HEK293 (cell line): ENCODE measurements around the gene ATP8A2.
A peak's percentile ranks its signal among the peaks of the same experiment; 100 is the strongest.

Experiments
- CTCF ChIA-PET: fragments of 350-600 bp; formaldehyde crosslinking; extraction: SDS; loops from one replicate; lab custom pipeline; 2021; ENCODE audit warnings: antibody characterized with exemption; lab: Yijun Ruan, JAX
- POLR2A ChIA-PET: fragments of 300-600 bp; formaldehyde crosslinking; extraction: SDS; loops from one replicate; lab custom pipeline; 2020; ENCODE audit warnings: antibody characterized with exemption, inconsistent platforms; lab: Yijun Ruan, JAX
- H3K27ac ChIP-seq: fragments of 200-500 bp; sonication (Bioruptor generic); 2 replicates; pipeline ENCODE4 v1.5.1; 2014; ENCODE audit warnings: low read depth, low read length, control low read depth, inconsistent platforms; ENCODE audit errors: extremely low read depth
- H3K36me3 ChIP-seq, 2 experiments: fragments of 200-500 bp in 1 of 2; sonication (Bioruptor generic) in 1 of 2; 1 replicate in 1 of 2; 2 replicates in 1 of 2; pipeline ENCODE4 v1.5.1; 2014 to 2017; ENCODE audit warnings: inconsistent platforms in 2 of 2, low read length in 2 of 2; ENCODE audit not compliant: control insufficient read depth in 2 of 2, insufficient read depth in 1 of 2
- H3K4me1 ChIP-seq: fragments of 200-500 bp; sonication (Bioruptor generic); 2 replicates; pipeline ENCODE4 v1.5.1; 2014; ENCODE audit warnings: mild to moderate bottlenecking, low read length, inconsistent platforms; ENCODE audit not compliant: control insufficient read depth, insufficient read depth
- H3K4me3 ChIP-seq: 2 replicates; pipeline ENCODE4 v1.5.1; 2011; ENCODE audit warnings: low read depth, mild to moderate bottlenecking, control low read depth, low read length, moderate library complexity
- H3K9me3 ChIP-seq: fragments of 200-500 bp; sonication (Bioruptor generic); 2 replicates; pipeline ENCODE4 v1.5.1; 2014; ENCODE audit warnings: low read depth, low read length, inconsistent platforms; ENCODE audit not compliant: control insufficient read depth, insufficient read depth
- GLIS1 ChIP-seq: fragments of 450-650 bp; formaldehyde crosslinking; IDR thresholded peaks from 2 replicates; pipeline ENCODE4 v1.5.1; 2016; ENCODE audit warnings: missing biosample characterization, missing genetic modification characterization
- HOXD13 ChIP-seq: sonication (generic); formaldehyde crosslinking; IDR thresholded peaks from 2 replicates; pipeline ENCODE4 v1.8.0; 2022; ENCODE audit warnings: missing genetic modification reagents, borderline replicate concordance
- IKZF3 ChIP-seq: fragments of 450-650 bp; IDR thresholded peaks from 2 replicates; pipeline ENCODE4 v1.5.0; 2018; ENCODE audit warnings: missing biosample characterization, mild to moderate bottlenecking, missing genetic modification characterization, moderate library complexity
- KLF10 ChIP-seq: fragments of 450-650 bp; IDR thresholded peaks from 2 replicates; pipeline ENCODE4 v1.5.1; 2018; ENCODE audit warnings: missing biosample characterization, mild to moderate bottlenecking, missing genetic modification characterization
- PATZ1 ChIP-seq: fragments of 450-650 bp; formaldehyde crosslinking; IDR thresholded peaks from 2 replicates; pipeline ENCODE4 v1.5.1; 2016; ENCODE audit warnings: missing biosample characterization, missing genetic modification characterization
- PRDM1 ChIP-seq: fragments of 450-650 bp; formaldehyde crosslinking; IDR thresholded peaks from 2 replicates; pipeline ENCODE4; 2016; ENCODE audit warnings: missing biosample characterization, missing genetic modification characterization
- YY1 ChIP-seq: fragments of 450-650 bp; formaldehyde crosslinking; IDR thresholded peaks from 2 replicates; pipeline ENCODE4 v1.5.1; 2018; ENCODE audit warnings: missing biosample characterization, missing genetic modification characterization
- ZBTB8A ChIP-seq: fragments of 450-650 bp; formaldehyde crosslinking; IDR thresholded peaks from 2 replicates; pipeline ENCODE4 v1.5.1; 2016; ENCODE audit warnings: missing biosample characterization, missing genetic modification characterization
- ZIC2 ChIP-seq: fragments of 450-650 bp; formaldehyde crosslinking; IDR thresholded peaks from 2 replicates; pipeline ENCODE4 v1.5.1; 2016; ENCODE audit warnings: missing biosample characterization, missing genetic modification characterization
- ZNF157 ChIP-seq: fragments of 450-650 bp; formaldehyde crosslinking; IDR thresholded peaks from 2 replicates; pipeline ENCODE4 v1.5.1; 2016; ENCODE audit warnings: missing biosample characterization, missing genetic modification characterization
- ZNF174 ChIP-seq: fragments of 450-650 bp; formaldehyde crosslinking; IDR thresholded peaks from 2 replicates; pipeline ENCODE4 v1.5.0; 2017; ENCODE audit warnings: missing biosample characterization, mild to moderate bottlenecking, missing genetic modification characterization
- ZNF350 ChIP-seq: fragments of 450-650 bp; formaldehyde crosslinking; IDR thresholded peaks from 2 replicates; pipeline ENCODE4 v1.5.0; 2017; ENCODE audit warnings: missing biosample characterization, mild to moderate bottlenecking, missing genetic modification characterization
- ZNF514 ChIP-seq: fragments of 450-650 bp; formaldehyde crosslinking; IDR thresholded peaks from 2 replicates; pipeline ENCODE4 v1.5.1; 2016; ENCODE audit warnings: missing biosample characterization, missing genetic modification characterization
- ZNF555 ChIP-seq: fragments of 450-650 bp; formaldehyde crosslinking; conservative IDR thresholded peaks from 2 replicates; pipeline ENCODE4 v1.5.1; 2017; ENCODE audit warnings: missing biosample characterization, mild to moderate bottlenecking, missing genetic modification characterization, inconsistent platforms
- ZNF600 ChIP-seq: fragments of 450-650 bp; formaldehyde crosslinking; IDR thresholded peaks from 2 replicates; pipeline ENCODE4 v1.5.1; 2016; ENCODE audit warnings: missing biosample characterization, missing genetic modification characterization
- ZNF629 ChIP-seq: fragments of 450-650 bp; formaldehyde crosslinking; IDR thresholded peaks from 2 replicates; pipeline ENCODE4 v1.5.1; 2017; ENCODE audit warnings: missing biosample characterization, missing genetic modification characterization
- ZNF76 ChIP-seq: fragments of 450-650 bp; formaldehyde crosslinking; IDR thresholded peaks from 2 replicates; pipeline ENCODE4; 2016; ENCODE audit warnings: low read depth, missing biosample characterization, missing genetic modification characterization, borderline replicate concordance
- ZSCAN30 ChIP-seq: fragments of 450-650 bp; IDR thresholded peaks from 2 replicates; pipeline ENCODE4 v1.5.1; 2018; ENCODE audit warnings: missing biosample characterization, mild to moderate bottlenecking, missing genetic modification characterization, moderate library complexity
- TF ChIP-seq, protein P1 (sequence below): fragments of 450-650 bp; formaldehyde crosslinking; IDR thresholded peaks from 2 replicates; pipeline ENCODE4 v1.5.1; 2016; ENCODE audit warnings: missing biosample characterization, missing genetic modification characterization, low read depth
- TF ChIP-seq, protein P2 (sequence below): fragments of 450-650 bp; formaldehyde crosslinking; IDR thresholded peaks from 2 replicates; pipeline ENCODE4 v1.5.1; 2017; ENCODE audit warnings: missing biosample characterization, missing genetic modification characterization
- TF ChIP-seq, protein P3 (sequence below): fragments of 450-650 bp; formaldehyde crosslinking; optimal IDR thresholded peaks from 2 replicates; pipeline ENCODE3; 2016; ENCODE audit warnings: missing biosample characterization, mild to moderate bottlenecking, missing genetic modification characterization
- TF ChIP-seq, protein P4 (sequence below): fragments of 450-650 bp; formaldehyde crosslinking; IDR thresholded peaks from 2 replicates; pipeline ENCODE4 v1.5.1; 2016; ENCODE audit warnings: missing biosample characterization, missing genetic modification characterization
- TF ChIP-seq, protein P5 (sequence below): fragments of 450-650 bp; formaldehyde crosslinking; IDR thresholded peaks from 2 replicates; pipeline ENCODE4 v1.5.1; 2016; ENCODE audit warnings: missing biosample characterization, missing genetic modification characterization

The ATP8A2 gene

DNA sequence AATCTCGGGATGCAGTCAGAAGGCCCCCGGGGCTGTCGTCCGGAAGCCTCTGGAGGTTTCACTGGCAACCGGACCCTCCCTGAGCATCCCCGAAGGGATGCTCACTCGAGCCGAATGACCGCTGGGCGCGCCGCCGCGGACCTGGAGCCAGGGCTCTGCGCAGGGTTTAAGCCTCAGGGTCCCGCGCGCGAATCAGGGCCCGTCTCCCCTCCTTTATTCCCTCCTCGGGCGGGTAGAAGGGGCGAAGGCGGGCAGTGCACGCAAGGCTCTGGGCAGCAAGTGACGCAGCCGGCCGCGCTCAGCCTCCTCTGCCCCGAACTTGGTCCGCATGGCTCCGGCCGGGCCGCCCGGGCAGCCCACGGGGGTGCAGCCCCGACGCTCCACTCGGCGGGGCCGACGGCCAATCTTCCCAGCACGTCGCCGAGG is 679.5 kb downstream of the ATP8A2 start (continued):
- TF ChIP-seq, protein P1, sequence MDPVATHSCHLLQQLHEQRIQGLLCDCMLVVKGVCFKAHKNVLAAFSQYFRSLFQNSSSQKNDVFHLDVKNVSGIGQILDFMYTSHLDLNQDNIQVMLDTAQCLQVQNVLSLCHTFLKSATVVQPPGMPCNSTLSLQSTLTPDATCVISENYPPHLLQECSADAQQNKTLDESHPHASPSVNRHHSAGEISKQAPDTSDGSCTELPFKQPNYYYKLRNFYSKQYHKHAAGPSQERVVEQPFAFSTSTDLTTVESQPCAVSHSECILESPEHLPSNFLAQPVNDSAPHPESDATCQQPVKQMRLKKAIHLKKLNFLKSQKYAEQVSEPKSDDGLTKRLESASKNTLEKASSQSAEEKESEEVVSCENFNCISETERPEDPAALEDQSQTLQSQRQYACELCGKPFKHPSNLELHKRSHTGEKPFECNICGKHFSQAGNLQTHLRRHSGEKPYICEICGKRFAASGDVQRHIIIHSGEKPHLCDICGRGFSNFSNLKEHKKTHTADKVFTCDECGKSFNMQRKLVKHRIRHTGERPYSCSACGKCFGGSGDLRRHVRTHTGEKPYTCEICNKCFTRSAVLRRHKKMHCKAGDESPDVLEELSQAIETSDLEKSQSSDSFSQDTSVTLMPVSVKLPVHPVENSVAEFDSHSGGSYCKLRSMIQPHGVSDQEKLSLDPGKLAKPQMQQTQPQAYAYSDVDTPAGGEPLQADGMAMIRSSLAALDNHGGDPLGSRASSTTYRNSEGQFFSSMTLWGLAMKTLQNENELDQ = no peak

- H3K4me3 ChIP-seq = peak within 1 kb of the TSS; percentile 46
- peaks cover 0 to 8% of the 10 kb centered on the region in 2 experiments; a peak in 1 of 3 replicates for H3K36me3 ChIP-seq
- H3K27ac ChIP-seq = peak within 1 kb of the TSS; percentile 71; the same call in 1 of the 2 replicates
- POLR2A ChIA-PET = interaction anchor here (0.6 to 1.6 kb wide), 3 partner anchors 15 to 445 kb away, joined by 4 to 7 read pairs (median 5); no protein-coding TSS in a partner anchor
- no peaks in the 10 kb centered on the region for H3K4me1 ChIP-seq
- no peaks in the 10 kb centered on the region for H3K9me3 ChIP-seq
- CTCF ChIA-PET = no interaction called here
- 0 out of 2 replicates have a peak, but pooled peaks have one; percentile 27 for TF ChIP-seq ZNF174 (tag by site-specific recombination)
- no peak for TF ChIP-seq ZNF555 (tag by site-specific recombination)
- TF ChIP-seq, protein P2, sequence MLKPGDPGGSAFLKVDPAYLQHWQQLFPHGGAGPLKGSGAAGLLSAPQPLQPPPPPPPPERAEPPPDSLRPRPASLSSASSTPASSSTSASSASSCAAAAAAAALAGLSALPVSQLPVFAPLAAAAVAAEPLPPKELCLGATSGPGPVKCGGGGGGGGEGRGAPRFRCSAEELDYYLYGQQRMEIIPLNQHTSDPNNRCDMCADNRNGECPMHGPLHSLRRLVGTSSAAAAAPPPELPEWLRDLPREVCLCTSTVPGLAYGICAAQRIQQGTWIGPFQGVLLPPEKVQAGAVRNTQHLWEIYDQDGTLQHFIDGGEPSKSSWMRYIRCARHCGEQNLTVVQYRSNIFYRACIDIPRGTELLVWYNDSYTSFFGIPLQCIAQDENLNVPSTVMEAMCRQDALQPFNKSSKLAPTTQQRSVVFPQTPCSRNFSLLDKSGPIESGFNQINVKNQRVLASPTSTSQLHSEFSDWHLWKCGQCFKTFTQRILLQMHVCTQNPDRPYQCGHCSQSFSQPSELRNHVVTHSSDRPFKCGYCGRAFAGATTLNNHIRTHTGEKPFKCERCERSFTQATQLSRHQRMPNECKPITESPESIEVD (tag by site-specific recombination) = no peak
- TF ChIP-seq, protein P3, sequence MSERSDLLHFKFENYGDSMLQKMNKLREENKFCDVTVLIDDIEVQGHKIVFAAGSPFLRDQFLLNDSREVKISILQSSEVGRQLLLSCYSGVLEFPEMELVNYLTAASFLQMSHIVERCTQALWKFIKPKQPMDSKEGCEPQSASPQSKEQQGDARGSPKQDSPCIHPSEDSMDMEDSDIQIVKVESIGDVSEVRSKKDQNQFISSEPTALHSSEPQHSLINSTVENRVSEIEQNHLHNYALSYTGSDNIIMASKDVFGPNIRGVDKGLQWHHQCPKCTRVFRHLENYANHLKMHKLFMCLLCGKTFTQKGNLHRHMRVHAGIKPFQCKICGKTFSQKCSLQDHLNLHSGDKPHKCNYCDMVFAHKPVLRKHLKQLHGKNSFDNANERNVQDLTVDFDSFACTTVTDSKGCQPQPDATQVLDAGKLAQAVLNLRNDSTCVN = peak; percentile 50
- TF ChIP-seq YY1 = peak; percentile 34; the same call in 1 of the 2 replicates
- no peak for TF ChIP-seq ZNF157
- TF ChIP-seq ZNF600 (tag by site-specific recombination) = peak; percentile 87
- no peak for TF ChIP-seq HOXD13 (CRISPR knock-in tag)
- no peak for TF ChIP-seq ZIC2 (tag by site-specific recombination)
- no peak for TF ChIP-seq ZNF76 (tag by site-specific recombination)
- 0 out of 2 replicates have a peak, but pooled peaks have one; percentile 29 for TF ChIP-seq KLF10 (tag by site-specific recombination)
- TF ChIP-seq, protein P4, sequence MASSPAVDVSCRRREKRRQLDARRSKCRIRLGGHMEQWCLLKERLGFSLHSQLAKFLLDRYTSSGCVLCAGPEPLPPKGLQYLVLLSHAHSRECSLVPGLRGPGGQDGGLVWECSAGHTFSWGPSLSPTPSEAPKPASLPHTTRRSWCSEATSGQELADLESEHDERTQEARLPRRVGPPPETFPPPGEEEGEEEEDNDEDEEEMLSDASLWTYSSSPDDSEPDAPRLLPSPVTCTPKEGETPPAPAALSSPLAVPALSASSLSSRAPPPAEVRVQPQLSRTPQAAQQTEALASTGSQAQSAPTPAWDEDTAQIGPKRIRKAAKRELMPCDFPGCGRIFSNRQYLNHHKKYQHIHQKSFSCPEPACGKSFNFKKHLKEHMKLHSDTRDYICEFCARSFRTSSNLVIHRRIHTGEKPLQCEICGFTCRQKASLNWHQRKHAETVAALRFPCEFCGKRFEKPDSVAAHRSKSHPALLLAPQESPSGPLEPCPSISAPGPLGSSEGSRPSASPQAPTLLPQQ = peak; percentile 42; the same call in 1 of the 2 replicates
- TF ChIP-seq ZSCAN30 (tag by site-specific recombination) = peak; percentile 74
- no peak for TF ChIP-seq GLIS1
- peak; percentile 88 for TF ChIP-seq ZBTB8A
- TF ChIP-seq ZNF350 (tag by site-specific recombination) = no peak
- no peak for TF ChIP-seq ZNF629 (tag by site-specific recombination)
- peak; percentile 81 for TF ChIP-seq PATZ1 (tag by site-specific recombination)
- TF ChIP-seq, protein P5, sequence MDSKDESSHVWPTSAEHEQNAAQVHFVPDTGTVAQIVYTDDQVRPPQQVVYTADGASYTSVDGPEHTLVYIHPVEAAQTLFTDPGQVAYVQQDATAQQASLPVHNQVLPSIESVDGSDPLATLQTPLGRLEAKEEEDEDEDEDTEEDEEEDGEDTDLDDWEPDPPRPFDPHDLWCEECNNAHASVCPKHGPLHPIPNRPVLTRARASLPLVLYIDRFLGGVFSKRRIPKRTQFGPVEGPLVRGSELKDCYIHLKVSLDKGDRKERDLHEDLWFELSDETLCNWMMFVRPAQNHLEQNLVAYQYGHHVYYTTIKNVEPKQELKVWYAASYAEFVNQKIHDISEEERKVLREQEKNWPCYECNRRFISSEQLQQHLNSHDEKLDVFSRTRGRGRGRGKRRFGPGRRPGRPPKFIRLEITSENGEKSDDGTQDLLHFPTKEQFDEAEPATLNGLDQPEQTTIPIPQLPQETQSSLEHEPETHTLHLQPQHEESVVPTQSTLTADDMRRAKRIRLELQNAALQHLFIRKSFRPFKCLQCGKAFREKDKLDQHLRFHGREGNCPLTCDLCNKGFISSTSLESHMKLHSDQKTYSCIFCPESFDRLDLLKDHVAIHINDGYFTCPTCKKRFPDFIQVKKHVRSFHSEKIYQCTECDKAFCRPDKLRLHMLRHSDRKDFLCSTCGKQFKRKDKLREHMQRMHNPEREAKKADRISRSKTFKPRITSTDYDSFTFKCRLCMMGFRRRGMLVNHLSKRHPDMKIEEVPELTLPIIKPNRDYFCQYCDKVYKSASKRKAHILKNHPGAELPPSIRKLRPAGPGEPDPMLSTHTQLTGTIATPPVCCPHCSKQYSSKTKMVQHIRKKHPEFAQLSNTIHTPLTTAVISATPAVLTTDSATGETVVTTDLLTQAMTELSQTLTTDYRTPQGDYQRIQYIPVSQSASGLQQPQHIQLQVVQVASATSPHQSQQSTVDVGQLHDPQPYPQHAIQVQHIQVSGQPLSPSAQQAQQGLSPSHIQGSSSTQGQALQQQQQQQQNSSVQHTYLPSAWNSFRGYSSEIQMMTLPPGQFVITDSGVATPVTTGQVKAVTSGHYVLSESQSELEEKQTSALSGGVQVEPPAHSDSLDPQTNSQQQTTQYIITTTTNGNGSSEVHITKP = 0 out of 2 replicates have a peak, but pooled peaks have one; percentile 33
- TF ChIP-seq ZNF514 = no peak
- TF ChIP-seq IKZF3 = peak; percentile 56
- TF ChIP-seq PRDM1 = peak; percentile 64; the same call in 1 of the 2 replicates
Observed at GRCh38 chr13:26051657-26052311, 680.0 kb downstream of the ATP8A2 start, which contains the start of gene SHISA2. Gene SHISA2, minus strand, starts transcription at chr13:26052016. Its CDS starts 1,041 bp downstream, at chr13:26050975.
